Panc1 (cell line): ENCODE data around the gene AUNIP. TPM values are rescaled to one million over a fixed set of nuclear protein-coding genes. Genes with fewer than 3 reads are reported as not detected.

ENCODE experiments used
- ATAC-seq: fragments of 200-7000 bp; cut with Tn5 transposase; 2 replicates; pipeline ENCODE4 v1.9.1; 2020; ENCODE audit warnings: mild to moderate bottlenecking, moderate library complexity
- BruUV-seq: library from RNA; stranded (reverse); fragments of 400-500 nt; replicated peaks from 2 replicates; lab custom pipeline; 2021; lab: Mats Ljungman, UMichigan
- CTCF ChIA-PET: fragments of 300-600 bp; sonication (Branson Sonifier 250); formaldehyde crosslinking; loops from one replicate; lab custom pipeline; 2022; ENCODE audit warnings: antibody characterized with exemption; lab: Charles Lee
- POLR2A ChIA-PET: fragments of 300-600 bp; sonication (Branson Sonifier 250); formaldehyde crosslinking; loops from one replicate; lab custom pipeline; 2022; ENCODE audit warnings: antibody characterized with exemption; lab: Charles Lee
- DNase-seq: peaks from one replicate; pipeline ENCODE4 v3.0.0-alpha.2; 2010; ENCODE audit warnings: low read depth, low spot score
- H3K27ac ChIP-seq: 2 replicates; pipeline ENCODE4 v1.5.1; 2011; ENCODE audit warnings: mild to moderate bottlenecking, low read length, inconsistent platforms
- H3K27me3 ChIP-seq: fragments of 200-500 bp; sonication (Bioruptor generic); 2 replicates; pipeline ENCODE4 v1.6.0; 2014; ENCODE audit warnings: low read length, inconsistent platforms; ENCODE audit not compliant: control insufficient read depth, insufficient read depth
- H3K36me3 ChIP-seq: fragments of 200-500 bp; sonication (Bioruptor generic); 2 replicates; pipeline ENCODE4 v1.5.1; 2014; ENCODE audit warnings: inconsistent platforms, mild to moderate bottlenecking, low read length, moderate library complexity; ENCODE audit not compliant: control insufficient read depth, insufficient read depth
- H3K4me1 ChIP-seq: 2 replicates; pipeline ENCODE4 v1.5.1; 2011; ENCODE audit warnings: inconsistent platforms, mild to moderate bottlenecking, low read length, moderate library complexity; ENCODE audit not compliant: control insufficient read depth, insufficient read depth
- H3K4me3 ChIP-seq, 2 experiments: 2 replicates each; pipeline ENCODE4 v1.5.1; 2011 to 2012; ENCODE audit warnings: low read depth in 2 of 2, low read length in 2 of 2, mild to moderate bottlenecking in 2 of 2, inconsistent platforms in 1 of 2, moderate library complexity in 1 of 2
- H3K9me3 ChIP-seq: fragments of 200-500 bp; sonication (Bioruptor generic); 2 replicates; pipeline ENCODE4 v1.5.1; 2014; ENCODE audit warnings: low read depth, mild to moderate bottlenecking, inconsistent platforms, low read length, moderate library complexity; ENCODE audit not compliant: control insufficient read depth, insufficient read depth
- CTCF ChIP-seq: fragments of 450-650 bp; IDR thresholded peaks from 2 replicates; pipeline ENCODE4 v1.5.1; 2017; ENCODE audit warnings: mild to moderate bottlenecking
- POLR2AphosphoS5 ChIP-seq: IDR thresholded peaks from 2 replicates; pipeline ENCODE4 v1.6.1; 2012; ENCODE audit warnings: mild to moderate bottlenecking, low read depth, low read length, moderate library complexity
- REST ChIP-seq, 2 experiments: IDR thresholded peaks; 2 replicates each; pipeline ENCODE4 v1.6.1; 2011 to 2012; ENCODE audit warnings: low read depth in 2 of 2, control low read depth in 1 of 2, low read length in 1 of 2, mild to moderate bottlenecking in 1 of 2, moderate library complexity in 1 of 2; ENCODE audit not compliant: insufficient read depth in 1 of 2
- SIN3A ChIP-seq: IDR thresholded peaks from 2 replicates; pipeline ENCODE4 v1.6.1; 2012; ENCODE audit warnings: low read depth, mild to moderate bottlenecking, low read length, moderate library complexity, borderline replicate concordance; ENCODE audit not compliant: insufficient read depth
- TCF7L2 ChIP-seq: IDR thresholded peaks from 2 replicates; pipeline ENCODE4 v1.6.1; 2011; ENCODE audit warnings: mild to moderate bottlenecking, low read depth, low read length, inconsistent platforms
- in situ Hi-C: cut with HindIII; loops from 2 replicates; pipeline ENCODE4 v1.10.0; 2016; ENCODE audit warnings: low sequenced_read_pairs, low pct_unique_long_range_greater_than_20kb
- intact Hi-C: fragments of 100-400 bp; cut with micrococcal nuclease; formaldehyde crosslinking; loops from one replicate; pipeline ENCODE4 v1.10.0; 2022; ENCODE audit not compliant: unreplicated experiment
- total RNA-seq: library from RNA; stranded (reverse); gene quantifications from one replicate; pipeline ENCODE4 v1.2.1, GENCODE V29; 2021; ENCODE audit not compliant: unreplicated experiment

AUNIP gene
- total RNA-seq, 1 experiment from 2014 or later, result 12.2 TPM

GRCh38 chr1:25866288-25866687 is 7.0 kb upstream of the AUNIP start:
- BruUV-seq, result no TSS peak
- POLR2A ChIA-PET, result no interaction called here
- intact Hi-C loops, result no loop called here
- ATAC-seq (no peak), DNase-seq (no peak)
- in situ Hi-C loops, result no loop called here
- CTCF ChIA-PET, result no interaction called here
- H3K27ac ChIP-seq, result no peak overlapping the region
- no peak overlapping the region for H3K4me3 ChIP-seq
- TF ChIP-seq POLR2AphosphoS5 (no peak), TCF7L2 (no peak), SIN3A (no peak), REST (IDR thresholded peaks at IDR 0.05; ENCODE audit: insufficient read depth in 1 of 2, low read depth in 2 of 2, low read length in 1 of 2) (no peak), CTCF (no peak)
- H3K4me1 ChIP-seq, result peaks cover 10% of the 10 kb centered on the region; the same call in 1 of the 2 replicates
- no peaks in the 10 kb centered on the region for H3K27me3 ChIP-seq
- H3K9me3 ChIP-seq, result no peaks in the 10 kb centered on the region
- no peaks in the 10 kb centered on the region for H3K36me3 ChIP-seq

- ATAC-seq, result no peak
- Histone ChIP-seq H3K27me3 (no peaks in the 10 kb centered on the region), H3K4me3 (no peak overlapping the region), H3K9me3 (no peaks in the 10 kb centered on the region), H3K4me1 (peaks cover 10% of the 10 kb centered on the region; the same call in 1 of the 2 replicates), H3K36me3 (no peaks in the 10 kb centered on the region), H3K27ac (no peak overlapping the region)
- TF ChIP-seq CTCF (no peak), SIN3A (no peak), POLR2AphosphoS5 (no peak), REST (IDR thresholded peaks at IDR 0.05; ENCODE audit: insufficient read depth in 1 of 2, low read depth in 2 of 2, low read length in 1 of 2) (no peak), TCF7L2 (no peak)
- ChIA-PET CTCF (interaction anchor here (0.6 kb wide), 2 partner anchors 27 to 31 kb away, joined by 3 read pairs; no protein-coding TSS in a partner anchor), POLR2A (interaction anchor here (0.6 kb wide), 1 partner anchor 20 kb away, joined by 3 read pairs; no protein-coding TSS in a partner anchor)
- no TSS peak for BruUV-seq
- in situ Hi-C loops, result no loop called here
- intact Hi-C loops, result no loop called here
- DNase-seq, result no peak
These were observed 5.2 kb upstream of the AUNIP start for GRCh38 chr1:25864434-25864833.
